Kidney (tissue), 14 donors: ENCODE data around the gene ZGPAT. TPM values are rescaled to one million over a fixed set of nuclear protein-coding genes. Genes with fewer than 3 reads are reported as not detected.
"Not testable (repeated sequence)": the region's sequence is repeated elsewhere in the genome, so short reads cannot be mapped to it uniquely, and the experiment has no call there.

Experiments used
- DNase-seq, 5 donors: peaks; one replicate each; pipeline ENCODE4 v3.0.0-alpha.2; 2013 to 2020
- FAIRE-seq: peaks from 2 replicates; lab custom pipeline; 2012; peaks lifted over from hg19 to GRCh38; lab: Jason Lieb, UNC
- H3K27ac ChIP-seq, 2 donors: one replicate each; pipeline ENCODE4 v1.7.0; 2013; ENCODE audit warnings: low read depth in 2 of 2, low read length in 2 of 2, inconsistent platforms in 1 of 2
- H3K27me3 ChIP-seq: one replicate; pipeline ENCODE4 v1.7.1; 2013; ENCODE audit warnings: low read length, inconsistent platforms; ENCODE audit not compliant: control insufficient read depth, insufficient read depth
- H3K36me3 ChIP-seq, 3 donors: one replicate each; pipeline versions ENCODE4 v1.7.0 to v1.7.1; 2013; ENCODE audit warnings: low read length in 3 of 3, control low read depth in 1 of 3, inconsistent platforms in 1 of 3; ENCODE audit not compliant: insufficient read depth in 3 of 3, control insufficient read depth in 2 of 3
- H3K4me1 ChIP-seq, 3 donors: one replicate each; pipeline versions ENCODE4 v1.7.0 to v1.7.1; 2013; ENCODE audit warnings: low read length in 3 of 3, inconsistent platforms in 1 of 3, low read depth in 1 of 3; ENCODE audit not compliant: control insufficient read depth in 2 of 3, insufficient read depth in 2 of 3
- H3K4me3 ChIP-seq, 3 donors: one replicate each; pipeline versions ENCODE4 v1.7.0 to v1.8.1; 2013; ENCODE audit warnings: low read length in 3 of 3, control low read depth in 1 of 3, inconsistent platforms in 1 of 3
- H3K9ac ChIP-seq, 3 donors: one replicate each; pipeline versions ENCODE4 v1.7.0 to v1.7.1; 2013; ENCODE audit warnings: low read length in 3 of 3, control low read depth in 1 of 3, inconsistent platforms in 1 of 3
- H3K9me3 ChIP-seq, 3 donors: one replicate each; pipeline versions ENCODE4 v1.7.0 to v1.7.1; 2013; ENCODE audit warnings: low read length in 3 of 3, control low read depth in 1 of 3, inconsistent platforms in 1 of 3; ENCODE audit not compliant: control insufficient read depth in 2 of 3, insufficient read depth in 1 of 3
- intact Hi-C: fragments of 100-400 bp; cut with DNase I; formaldehyde crosslinking; loops from one replicate; pipeline ENCODE4 v1.11.1; 2022
- polyA plus RNA-seq: library from polyadenylated mRNA; stranded (reverse); fragments of 350-450 nt; fragmentation: Illumina TruSeq; extraction: RNeasy Lipid Tissue Mini Kit (QIAGEN cat#74804); gene quantifications from one replicate; pipeline ENCODE4 v1.2.3, GENCODE V29; 2014; ENCODE audit warnings: low read depth, low replicate concordance; ENCODE audit not compliant: insufficient read depth
- total RNA-seq: library from RNA; stranded (reverse); fragmentation: NEBNext Ultra II Directional; extraction: Animal tissue kit (Norgen Biotek cat#: 25700); gene quantifications from one replicate; pipeline ENCODE4 v1.2.1, GENCODE V29; 2021
- TF ChIP-seq, protein P1 (sequence below): IDR thresholded peaks from 3 replicates; pipeline ENCODE4 v1.5.1; 2012; ENCODE audit warnings: mild to moderate bottlenecking, moderate library complexity, borderline replicate concordance; ENCODE audit not compliant: insufficient read depth; ENCODE audit errors: extremely low read depth
- donor health status: control.
- donor health status: control.
- donor health status: control.
- donor health status: control.
- donor health status: control.
- donor health status: DM: yes; HTN: yes; CAD: no.
- donor health status: Normal renal cell carcinoma (clear cell type).

The ZGPAT gene
- total and polyA plus RNA-seq, 2 donors from 2014 or later: 30.5 to 39.6 TPM

DNA sequence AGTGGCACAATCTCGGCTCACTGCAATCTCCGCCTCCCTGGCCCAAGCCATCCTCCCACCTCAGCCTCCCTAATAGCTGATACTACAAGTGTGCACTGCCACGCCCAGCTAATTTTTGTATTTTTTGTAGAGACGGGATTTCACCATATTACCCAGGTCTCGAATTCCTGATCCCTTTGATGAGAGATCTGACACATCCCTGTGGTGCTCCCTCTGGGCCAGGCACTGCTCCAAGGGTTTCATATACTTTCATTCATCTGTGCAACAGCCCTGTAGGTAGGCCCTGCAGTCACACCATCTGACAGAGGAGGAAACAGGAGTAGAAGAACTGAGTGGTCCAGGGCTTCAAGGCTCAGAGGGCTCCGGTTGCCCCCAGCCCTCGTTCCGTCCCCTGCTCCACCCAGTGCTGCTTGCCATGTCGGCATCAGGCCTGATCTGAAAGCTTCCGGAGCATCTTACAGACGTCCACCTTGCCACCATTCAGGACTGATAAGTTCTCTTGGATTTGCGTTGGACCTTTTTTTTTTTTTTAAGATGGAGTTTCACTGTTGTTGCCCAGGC is 3.3 kb downstream of the ZGPAT start:
- FAIRE-seq: no peak
- Histone ChIP-seq H3K9ac (no peak overlapping the region), H3K4me3 (no peak overlapping the region), H3K36me3 (peaks cover 2 to 22% (median 2%) of the 10 kb centered on the region in 3 donors), H3K4me1 (peaks cover 0 to 17% (median 6%) of the 10 kb centered on the region in 3 donors), H3K27ac (no peak overlapping the region), H3K9me3 (no peaks in the 10 kb centered on the region), H3K27me3 (no peaks in the 10 kb centered on the region)
- TF ChIP-seq, protein P1, sequence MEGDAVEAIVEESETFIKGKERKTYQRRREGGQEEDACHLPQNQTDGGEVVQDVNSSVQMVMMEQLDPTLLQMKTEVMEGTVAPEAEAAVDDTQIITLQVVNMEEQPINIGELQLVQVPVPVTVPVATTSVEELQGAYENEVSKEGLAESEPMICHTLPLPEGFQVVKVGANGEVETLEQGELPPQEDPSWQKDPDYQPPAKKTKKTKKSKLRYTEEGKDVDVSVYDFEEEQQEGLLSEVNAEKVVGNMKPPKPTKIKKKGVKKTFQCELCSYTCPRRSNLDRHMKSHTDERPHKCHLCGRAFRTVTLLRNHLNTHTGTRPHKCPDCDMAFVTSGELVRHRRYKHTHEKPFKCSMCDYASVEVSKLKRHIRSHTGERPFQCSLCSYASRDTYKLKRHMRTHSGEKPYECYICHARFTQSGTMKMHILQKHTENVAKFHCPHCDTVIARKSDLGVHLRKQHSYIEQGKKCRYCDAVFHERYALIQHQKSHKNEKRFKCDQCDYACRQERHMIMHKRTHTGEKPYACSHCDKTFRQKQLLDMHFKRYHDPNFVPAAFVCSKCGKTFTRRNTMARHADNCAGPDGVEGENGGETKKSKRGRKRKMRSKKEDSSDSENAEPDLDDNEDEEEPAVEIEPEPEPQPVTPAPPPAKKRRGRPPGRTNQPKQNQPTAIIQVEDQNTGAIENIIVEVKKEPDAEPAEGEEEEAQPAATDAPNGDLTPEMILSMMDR: no peak
- no peak for DNase-seq
- intact Hi-C loops: no loop called here

DNA sequence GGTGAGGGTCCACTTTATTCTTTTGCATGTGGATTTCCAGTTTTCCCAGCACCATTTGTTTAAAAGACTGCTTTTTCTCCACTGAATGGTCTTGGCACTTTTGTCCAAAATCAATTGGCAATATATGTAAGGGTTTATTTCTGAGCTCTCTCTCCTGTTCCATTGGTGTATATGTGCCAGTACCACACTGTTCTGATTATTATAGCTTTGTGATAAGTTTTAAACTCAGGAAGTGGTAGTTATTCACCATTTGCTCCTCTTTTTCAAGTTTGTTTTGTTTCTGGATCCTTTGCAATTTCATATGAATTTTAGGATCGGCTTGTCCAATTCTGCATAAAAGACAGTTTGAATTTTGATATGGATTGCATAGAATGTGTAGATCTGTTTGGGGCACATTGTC is 4.4 kb downstream of the ZGPAT start:
- Histone ChIP-seq H3K9ac (no peak overlapping the region), H3K36me3 (peaks cover 2 to 19% (median 2%) of the 10 kb centered on the region in 3 donors), H3K4me1 (peaks cover 0 to 10% (median 0%) of the 10 kb centered on the region in 3 donors), H3K9me3 (no peaks in the 10 kb centered on the region), H3K4me3 (no peak overlapping the region), H3K27ac (no peak overlapping the region), H3K27me3 (no peaks in the 10 kb centered on the region)
- intact Hi-C loops: no loop called here
- FAIRE-seq: no peak
- no peak for DNase-seq
- TF ChIP-seq, protein P1: no peak

GRCh38 chr20:63714858-63715257 is 7.0 kb downstream of the ZGPAT start:
- TF ChIP-seq, protein P1: no peak
- Histone ChIP-seq H3K4me3 (no peak overlapping the region), H3K36me3 (peaks cover 2 to 19% (median 4%) of the 10 kb centered on the region in 3 donors), H3K27me3 (no peaks in the 10 kb centered on the region), H3K9me3 (peaks cover 0 to 1% (median 0%) of the 10 kb centered on the region in 3 donors), H3K27ac (no peak overlapping the region), H3K9ac (no peak overlapping the region), H3K4me1 (no peaks in the 10 kb centered on the region)
- intact Hi-C loops: no loop called here
- no peak for FAIRE-seq
- no peak for DNase-seq

GRCh38 chr20:63718996-63719395 is 11.2 kb downstream of the ZGPAT start:
- no peak overlapping the region for H3K4me3 ChIP-seq
- H3K27me3 ChIP-seq: no peaks in the 10 kb centered on the region
- H3K27ac ChIP-seq: no peak overlapping the region
- peaks cover 0 to 1% (median 0%) of the 10 kb centered on the region in 3 donors for H3K9me3 ChIP-seq
- H3K9ac ChIP-seq: no peak overlapping the region
- intact Hi-C loops: no loop called here
- DNase-seq (no peak), FAIRE-seq (no peak)
- H3K36me3 ChIP-seq: peaks cover 0 to 8% (median 3%) of the 10 kb centered on the region in 3 donors
- no peaks in the 10 kb centered on the region for H3K4me1 ChIP-seq
- TF ChIP-seq, protein P1: no peak

- H3K4me1 ChIP-seq, FAIRE-seq, H3K36me3 ChIP-seq, intact Hi-C loops, H3K27me3 ChIP-seq, H3K4me3 ChIP-seq, H3K9me3 ChIP-seq, H3K9ac ChIP-seq, DNase-seq, H3K27ac ChIP-seq: not testable (repeated sequence)
Measured at GRCh38 chr20:63722967-63723622, 15.3 kb downstream of the ZGPAT start.
